ENCODE data around the gene PTPRD.

GRCh38 chr9:8728910-8729309, 1883.9 kb downstream of the PTPRD start:
- TF ChIP-seq CTCF (conservative IDR thresholded peaks at IDR 0.05 in 1 of 2, IDR thresholded peaks at IDR 0.05 in 1 of 2; ENCODE audit: extremely low read depth in 1 of 2, insufficient read depth in 1 of 2, low read depth in 1 of 2, low read length in 2 of 2) (no peak), EZH2 (IDR thresholded peaks at IDR 0.05; ENCODE audit: borderline replicate concordance, low read length) (no peak)
